A673 (cell line): ENCODE results near the gene SCTR. TPM values are rescaled to one million over a fixed set of nuclear protein-coding genes. Genes with fewer than 3 reads are reported as not detected.

Experiments
- BruUV-seq: library from RNA; stranded (reverse); fragments of 400-500 nt; replicated peaks from 2 replicates; lab custom pipeline; 2021; lab: Mats Ljungman, UMichigan
- CTCF ChIA-PET: fragments of 300-600 bp; sonication (Branson Sonifier 250); formaldehyde crosslinking; loops from one replicate; lab custom pipeline; 2022; ENCODE audit warnings: antibody characterized with exemption; lab: Charles Lee
- POLR2A ChIA-PET: fragments of 300-600 bp; sonication (Branson Sonifier 250); formaldehyde crosslinking; loops from one replicate; lab custom pipeline; 2022; ENCODE audit warnings: antibody characterized with exemption; ENCODE audit not compliant: low non-redundant PET; lab: Charles Lee
- DNase-seq: peaks from one replicate; pipeline ENCODE4 v3.0.0-alpha.2; 2015; ENCODE audit warnings: low spot score
- H3K27ac ChIP-seq: fragments of 200-600 bp; sonication (generic); 2 replicates; pipeline ENCODE4 v1.5.1; 2016; ENCODE audit warnings: mixed run types, low read depth, mild to moderate bottlenecking, mixed read lengths, antibody characterized with exemption, low read length; ENCODE audit not compliant: poor library complexity, severe bottlenecking
- H3K27me3 ChIP-seq: fragments of 200-600 bp; sonication (generic); replicated peaks from 2 replicates; pipeline ENCODE4 v1.6.1; 2017; ENCODE audit warnings: mixed run types, low read depth, mild to moderate bottlenecking, mixed read lengths, antibody characterized with exemption, low read length; ENCODE audit not compliant: insufficient read depth, poor library complexity
- H3K36me3 ChIP-seq: fragments of 200-600 bp; sonication (generic); 2 replicates; pipeline ENCODE4 v1.6.1; 2016; ENCODE audit warnings: mixed run types, mild to moderate bottlenecking, mixed read lengths, antibody characterized with exemption, low read length; ENCODE audit not compliant: insufficient read depth, poor library complexity, severe bottlenecking
- H3K4me1 ChIP-seq: fragments of 200-600 bp; sonication (generic); 2 replicates; pipeline ENCODE4 v1.6.1; 2017; ENCODE audit warnings: mixed run types, mild to moderate bottlenecking, mixed read lengths, antibody characterized with exemption, low read length; ENCODE audit not compliant: insufficient read depth, poor library complexity, severe bottlenecking
- H3K4me3 ChIP-seq: fragments of 200-600 bp; sonication (generic); 2 replicates; pipeline ENCODE4 v1.5.1; 2016; ENCODE audit warnings: low read depth, mixed run types, mild to moderate bottlenecking, mixed read lengths, low read length; ENCODE audit not compliant: poor library complexity, severe bottlenecking
- H3K9me3 ChIP-seq: fragments of 200-600 bp; sonication (generic); 2 replicates; pipeline ENCODE4 v1.6.1; 2016; ENCODE audit warnings: mixed run types, low read depth, mild to moderate bottlenecking, mixed read lengths, antibody characterized with exemption, low read length; ENCODE audit not compliant: poor library complexity, severe bottlenecking
- CTCF ChIP-seq: fragments of 300-800, 200-600 bp; sonication (generic); conservative IDR thresholded peaks from 2 replicates; pipeline ENCODE4 v1.5.1; 2017; ENCODE audit warnings: low read depth, mild to moderate bottlenecking, antibody characterized with exemption, low read length, moderate library complexity, mixed read lengths
- EZH2 ChIP-seq: fragments of 200-600 bp; sonication (generic); IDR thresholded peaks from 2 replicates; pipeline ENCODE4 v1.6.1; 2017; ENCODE audit warnings: borderline replicate concordance, low read depth, mild to moderate bottlenecking, mixed read lengths, antibody characterized with exemption, low read length; ENCODE audit not compliant: poor library complexity, severe bottlenecking
- intact Hi-C: fragments of 100-400 bp; cut with micrococcal nuclease; formaldehyde crosslinking; loops from one replicate; pipeline ENCODE4 v1.10.0; 2022; ENCODE audit not compliant: unreplicated experiment
- total RNA-seq: library from RNA; stranded (reverse); gene quantifications from 2 replicates; pipeline ENCODE4 v1.2.3, GENCODE V29; 2021

Gene SCTR
- total RNA-seq, 1 experiment from 2014 or later, result not detected

DNA sequence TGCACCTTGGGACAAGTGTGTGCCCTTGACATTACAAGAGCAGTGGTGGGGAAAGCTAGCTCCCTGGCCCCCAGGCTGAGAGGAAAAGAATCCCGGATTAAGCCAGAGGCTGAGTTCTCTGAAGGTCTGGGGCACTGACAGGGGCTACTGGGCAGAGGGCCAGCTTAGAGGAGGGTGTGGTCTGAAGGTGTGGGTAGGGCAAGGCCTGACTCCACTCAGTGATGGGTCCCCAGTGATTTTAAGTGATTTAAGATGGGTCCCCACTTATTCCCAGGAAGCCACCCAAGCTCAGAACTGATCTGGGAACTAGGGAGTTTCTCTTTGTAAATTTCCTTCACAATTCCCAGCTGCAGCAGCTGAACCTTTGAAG, 83.8 kb downstream of the SCTR start:
- intact Hi-C loops, result no loop called here
- Histone ChIP-seq H3K27ac (no peak overlapping the region), H3K36me3 (peaks cover 2% of the 10 kb centered on the region), H3K27me3 (no peaks in the 10 kb centered on the region), H3K4me3 (no peak overlapping the region), H3K9me3 (no peaks in the 10 kb centered on the region), H3K4me1 (no peaks in the 10 kb centered on the region)
- POLR2A ChIA-PET, result no interaction called here
- CTCF ChIA-PET, result no interaction called here
- TF ChIP-seq CTCF, result no peak
- TF ChIP-seq EZH2, result no peak
- BruUV-seq, result no TSS peak
- DNase-seq, result no peak

DNA sequence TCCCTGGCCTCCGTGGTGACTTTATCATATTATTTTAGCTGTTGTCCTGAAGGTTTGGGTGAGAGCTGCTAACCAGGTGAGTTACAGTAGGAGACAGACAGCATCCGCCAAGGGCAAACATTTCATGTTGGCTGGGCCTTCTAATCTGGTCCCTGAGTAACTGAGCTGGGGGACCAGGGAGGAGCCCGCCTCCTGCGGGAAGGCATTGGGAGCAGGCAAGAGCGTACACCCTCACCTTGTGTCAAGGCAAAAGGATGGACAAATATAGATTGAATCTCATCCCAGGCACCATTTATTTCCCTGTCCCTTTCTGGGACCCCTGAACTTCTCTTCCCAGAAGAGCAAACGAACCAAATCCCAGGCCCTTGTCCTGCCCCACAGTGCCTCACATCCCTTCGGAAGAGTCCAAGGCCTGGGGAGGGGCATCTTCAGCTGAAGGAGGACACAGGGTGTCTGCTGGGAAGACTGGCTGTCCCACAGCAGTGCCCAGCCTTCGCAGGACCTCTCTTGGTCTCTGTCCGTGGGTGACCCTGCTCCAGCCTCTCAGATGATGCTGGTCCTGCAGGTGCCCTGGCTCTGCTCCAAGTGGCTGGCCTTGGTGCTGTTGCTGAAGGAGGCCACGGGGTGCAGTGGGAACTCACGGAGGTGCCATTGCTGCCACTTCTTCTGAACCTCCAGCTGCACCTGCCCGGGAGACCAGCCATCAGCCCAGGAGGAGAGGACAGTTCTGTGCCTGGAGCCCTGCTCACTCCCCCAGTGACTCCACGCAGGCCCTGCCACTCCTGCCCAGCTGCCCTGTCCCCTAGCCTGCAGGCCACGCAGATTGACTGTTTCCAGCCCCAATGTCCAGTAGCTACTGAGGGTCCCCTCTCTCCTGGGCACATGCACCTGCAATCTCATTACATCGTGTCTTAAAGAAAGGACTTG, 84.4 kb downstream of the SCTR start:
- ChIA-PET POLR2A (no interaction called here), CTCF (no interaction called here)
- H3K27ac ChIP-seq, result no peak overlapping the region
- no peak for DNase-seq
- no peaks in the 10 kb centered on the region for H3K9me3 ChIP-seq
- BruUV-seq, result no TSS peak
- H3K36me3 ChIP-seq, result peaks cover 2% of the 10 kb centered on the region
- TF ChIP-seq CTCF (no peak), EZH2 (no peak)
- intact Hi-C loops, result no loop called here
- no peaks in the 10 kb centered on the region for H3K27me3 ChIP-seq
- peaks cover 2% of the 10 kb centered on the region for H3K4me1 ChIP-seq
- no peak overlapping the region for H3K4me3 ChIP-seq

GRCh38 chr2:119438726-119439284, 85.5 kb downstream of the SCTR start:
- H3K27ac ChIP-seq, result no peak overlapping the region
- no peak for TF ChIP-seq EZH2
- no peak for TF ChIP-seq CTCF
- peaks cover 5% of the 10 kb centered on the region for H3K4me1 ChIP-seq
- no peak for DNase-seq
- intact Hi-C loops, result no loop called here
- BruUV-seq, result no TSS peak
- H3K4me3 ChIP-seq, result no peak overlapping the region
- no peaks in the 10 kb centered on the region for H3K27me3 ChIP-seq
- POLR2A ChIA-PET, result no interaction called here
- no peaks in the 10 kb centered on the region for H3K9me3 ChIP-seq
- peaks cover 2% of the 10 kb centered on the region for H3K36me3 ChIP-seq
- CTCF ChIA-PET, result no interaction called here
